ENCODE results near the gene AHCYL1.

DNA sequence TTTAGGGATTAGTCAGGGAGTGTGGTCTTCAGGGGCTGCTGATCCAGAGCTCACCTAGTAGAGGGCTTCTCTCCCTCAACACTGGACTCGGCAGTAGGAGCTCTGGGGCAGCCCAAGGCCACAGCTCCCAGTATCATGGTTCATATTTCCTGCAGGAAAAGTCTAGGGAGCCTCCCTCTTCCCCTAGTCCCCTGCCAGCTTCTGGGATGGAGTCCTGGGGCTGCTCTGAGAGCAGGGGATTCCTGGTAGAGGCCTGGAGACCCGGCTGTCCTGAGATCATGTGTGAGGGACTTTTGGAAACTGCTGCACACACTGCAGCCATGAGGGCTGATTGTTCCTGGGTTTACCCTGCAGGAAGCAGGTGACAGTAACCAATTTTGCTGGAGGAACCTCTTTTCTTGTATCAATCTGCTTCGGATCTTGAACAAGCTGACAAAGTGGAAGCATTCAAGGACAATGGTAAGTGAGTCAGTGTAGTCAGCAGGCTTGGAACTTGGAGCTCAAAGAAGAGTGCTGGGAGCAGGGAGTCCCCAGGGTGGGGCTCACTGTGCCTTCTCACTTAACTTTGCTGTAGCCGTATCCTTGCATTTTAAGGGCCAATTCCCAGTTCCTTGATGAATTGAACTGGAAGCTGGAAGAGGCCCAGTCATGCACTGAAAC, 66.2 kb downstream of the AHCYL1 start:
- TF ChIP-seq, protein P1, sequence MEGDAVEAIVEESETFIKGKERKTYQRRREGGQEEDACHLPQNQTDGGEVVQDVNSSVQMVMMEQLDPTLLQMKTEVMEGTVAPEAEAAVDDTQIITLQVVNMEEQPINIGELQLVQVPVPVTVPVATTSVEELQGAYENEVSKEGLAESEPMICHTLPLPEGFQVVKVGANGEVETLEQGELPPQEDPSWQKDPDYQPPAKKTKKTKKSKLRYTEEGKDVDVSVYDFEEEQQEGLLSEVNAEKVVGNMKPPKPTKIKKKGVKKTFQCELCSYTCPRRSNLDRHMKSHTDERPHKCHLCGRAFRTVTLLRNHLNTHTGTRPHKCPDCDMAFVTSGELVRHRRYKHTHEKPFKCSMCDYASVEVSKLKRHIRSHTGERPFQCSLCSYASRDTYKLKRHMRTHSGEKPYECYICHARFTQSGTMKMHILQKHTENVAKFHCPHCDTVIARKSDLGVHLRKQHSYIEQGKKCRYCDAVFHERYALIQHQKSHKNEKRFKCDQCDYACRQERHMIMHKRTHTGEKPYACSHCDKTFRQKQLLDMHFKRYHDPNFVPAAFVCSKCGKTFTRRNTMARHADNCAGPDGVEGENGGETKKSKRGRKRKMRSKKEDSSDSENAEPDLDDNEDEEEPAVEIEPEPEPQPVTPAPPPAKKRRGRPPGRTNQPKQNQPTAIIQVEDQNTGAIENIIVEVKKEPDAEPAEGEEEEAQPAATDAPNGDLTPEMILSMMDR (IDR thresholded peaks at IDR 0.05), result no peak
- no peak for TF ChIP-seq POLR2A (IDR thresholded peaks at IDR 0.05)
